Brain microvascular endothelial cell (primary cell): ENCODE measurements around the gene RIPOR3.

Experiments used
- DNase-seq: peaks from one replicate; pipeline ENCODE4 v3.0.0-alpha.2; 2020
- H3K27ac ChIP-seq: fragments of 250-450 bp; sonication (Bioruptor Pico); 2 replicates; pipeline ENCODE4 v1.5.1; 2020; ENCODE audit warnings: mild to moderate bottlenecking, moderate library complexity
- H3K27me3 ChIP-seq: fragments of 250-450 bp; sonication (Bioruptor Pico); replicated peaks from 2 replicates; pipeline ENCODE4 v1.5.1; 2020; ENCODE audit warnings: mild to moderate bottlenecking
- H3K36me3 ChIP-seq: fragments of 250-450 bp; sonication (Bioruptor Pico); replicated peaks from 2 replicates; pipeline ENCODE4 v1.5.1; 2020; ENCODE audit warnings: mild to moderate bottlenecking
- H3K4me3 ChIP-seq: 2 replicates; pipeline ENCODE4 v1.5.1; 2011; ENCODE audit warnings: low read depth, mild to moderate bottlenecking, control low read depth, low read length, moderate library complexity
- CTCF ChIP-seq: IDR thresholded peaks from 2 replicates; pipeline ENCODE4 v1.5.1; 2011; ENCODE audit warnings: low read depth, mild to moderate bottlenecking, moderate library complexity, low read length, control low read depth, inconsistent platforms; ENCODE audit errors: missing control alignments
- in situ Hi-C: cut with HindIII; loops from 2 replicates; pipeline ENCODE4 v1.10.0; 2017; ENCODE audit warnings: low sequenced_read_pairs, low pct_ligation_motif_present

Gene RIPOR3

GRCh38 chr20:50689864-50690649 is 1.3 kb downstream of the RIPOR3 start:
- Histone ChIP-seq H3K36me3 (no peaks in the 10 kb centered on the region), H3K27me3 (no peaks in the 10 kb centered on the region), H3K27ac (no peak overlapping the region), H3K4me3 (no peak overlapping the region)
- in situ Hi-C loops, result no loop called here
- DNase-seq, result no peak
- no peak for TF ChIP-seq CTCF

DNA sequence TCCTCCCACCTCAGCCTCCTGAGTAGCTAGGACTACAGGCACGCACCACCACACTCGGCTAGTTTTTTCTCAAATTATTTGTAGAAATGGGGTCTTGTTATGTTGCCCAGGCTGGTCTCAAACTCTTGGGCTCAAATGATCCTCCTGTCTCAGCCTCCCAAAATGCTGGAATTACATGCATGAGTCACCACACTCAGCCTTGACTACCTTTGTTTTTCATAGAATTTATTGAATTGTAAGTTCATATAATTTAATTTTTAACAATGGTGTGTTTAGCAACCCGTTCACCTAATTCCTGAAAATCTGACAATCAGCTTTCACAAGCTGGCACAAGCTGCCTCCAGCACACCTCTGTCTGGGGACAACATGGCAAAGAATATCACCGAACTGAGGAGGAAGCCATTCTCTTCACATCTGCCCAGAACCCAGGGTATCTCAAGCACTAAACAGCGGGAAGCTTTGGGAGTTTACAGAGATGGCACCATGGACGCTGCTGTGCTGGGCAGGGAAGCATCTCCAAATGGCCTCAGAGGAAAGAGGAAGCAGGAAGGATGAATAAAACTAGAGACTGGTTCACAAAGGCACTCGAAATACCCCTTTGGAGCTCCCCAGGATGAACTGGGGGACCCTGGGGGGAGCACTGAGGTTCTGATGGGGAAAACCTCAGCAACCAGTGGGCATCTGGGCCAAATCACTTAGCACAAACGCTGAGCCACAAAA is 2.9 kb downstream of the RIPOR3 start:
- in situ Hi-C loops, result no loop called here
- no peak for TF ChIP-seq CTCF
- no peak overlapping the region for H3K4me3 ChIP-seq
- no peaks in the 10 kb centered on the region for H3K36me3 ChIP-seq
- no peak overlapping the region for H3K27ac ChIP-seq
- DNase-seq, result no peak
- H3K27me3 ChIP-seq, result no peaks in the 10 kb centered on the region

GRCh38 chr20:50686821-50687220 is 4.5 kb downstream of the RIPOR3 start:
- DNase-seq, result no peak
- H3K27me3 ChIP-seq, result no peaks in the 10 kb centered on the region
- no peak for TF ChIP-seq CTCF
- H3K27ac ChIP-seq, result no peak overlapping the region
- in situ Hi-C loops, result no loop called here
- no peaks in the 10 kb centered on the region for H3K36me3 ChIP-seq
- no peak overlapping the region for H3K4me3 ChIP-seq

- H3K27me3 ChIP-seq, result no peaks in the 10 kb centered on the region
- no peak for DNase-seq
- TF ChIP-seq CTCF, result no peak
- H3K27ac ChIP-seq, result no peak overlapping the region
- in situ Hi-C loops, result no loop called here
- no peak overlapping the region for H3K4me3 ChIP-seq
- no peaks in the 10 kb centered on the region for H3K36me3 ChIP-seq
Observed at GRCh38 chr20:50683570-50683969, 7.8 kb downstream of the RIPOR3 start.

DNA sequence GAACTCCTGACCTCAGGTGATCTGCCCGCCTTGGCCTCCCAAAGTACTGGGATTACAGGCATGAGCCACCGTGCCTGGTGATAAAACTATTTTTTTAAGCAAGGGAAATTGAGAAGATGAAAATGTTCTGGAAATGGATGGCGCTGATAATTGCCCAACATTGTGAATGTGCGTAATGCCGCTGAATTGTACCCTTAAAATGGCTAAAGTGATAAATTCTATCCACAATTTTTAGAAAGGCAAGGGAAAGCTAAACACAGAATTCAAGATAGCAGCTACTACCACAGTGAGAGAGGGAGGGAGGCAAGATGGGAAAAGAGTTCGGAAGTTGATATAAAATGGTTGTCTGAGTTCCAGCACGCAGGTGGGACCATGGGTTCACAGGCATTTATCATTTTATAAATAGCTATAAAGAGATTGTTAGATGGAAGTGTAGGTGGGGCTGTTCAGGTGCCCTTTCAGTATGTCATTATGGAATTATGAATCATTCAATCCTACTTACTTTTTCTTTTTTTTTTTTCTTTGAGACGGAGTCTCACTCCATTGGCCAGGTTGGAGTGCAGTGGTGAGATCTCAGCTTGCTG is 8.3 kb downstream of the RIPOR3 start:
- TF ChIP-seq CTCF, result no peak
- H3K27ac ChIP-seq, result no peak overlapping the region
- no peak for DNase-seq
- no peak overlapping the region for H3K4me3 ChIP-seq
- H3K36me3 ChIP-seq, result no peaks in the 10 kb centered on the region
- in situ Hi-C loops, result no loop called here
- no peaks in the 10 kb centered on the region for H3K27me3 ChIP-seq
